IMR-90 (cell line): Measurements from ENCODE around the gene DPH3. TPM values are rescaled to one million over a fixed set of nuclear protein-coding genes. Genes with fewer than 3 reads are reported as not detected.

ENCODE experiments used
- ATAC-seq: fragments of 200-7000 bp; cut with Tn5 transposase; 2 replicates; pipeline ENCODE4 v1.9.1; 2020; ENCODE audit warnings: low read depth, mild to moderate bottlenecking, moderate library complexity
- BruUV-seq: library from RNA; stranded (reverse); fragments of 400-500 nt; replicated peaks from 2 replicates; lab custom pipeline; 2021; lab: Mats Ljungman, UMichigan
- CTCF ChIA-PET: fragments of 300-600 bp; formaldehyde crosslinking; extraction: SDS; loops from one replicate; lab custom pipeline; 2021; ENCODE audit warnings: antibody characterized with exemption; lab: Yijun Ruan, JAX
- POLR2A ChIA-PET: fragments of 300-600 bp; sonication (Branson Sonifier 250); formaldehyde crosslinking; loops from one replicate; lab custom pipeline; 2022; ENCODE audit warnings: antibody characterized with exemption; ENCODE audit not compliant: unreplicated experiment; lab: Charles Lee
- DNase-seq: peaks from one replicate; pipeline ENCODE4 v3.0.0; 2013
- H2AFZ ChIP-seq: replicated peaks from 2 replicates; pipeline ENCODE3; 2013; ENCODE audit warnings: low read length, mild to moderate bottlenecking; ENCODE audit not compliant: poor library complexity
- H2AK5ac ChIP-seq: 2 replicates; pipeline ENCODE4 v1.6.1; 2013; ENCODE audit warnings: low read depth, low read length, inconsistent platforms
- H2AK9ac ChIP-seq: replicated peaks from 2 replicates; pipeline ENCODE3; 2013; ENCODE audit warnings: mild to moderate bottlenecking, low read depth, low read length, moderate library complexity; ENCODE audit not compliant: poor library complexity
- H2BK120ac ChIP-seq: 2 replicates; pipeline ENCODE4 v1.6.1; 2013; ENCODE audit warnings: low read depth, low read length, inconsistent platforms
- H2BK15ac ChIP-seq: 3 replicates; pipeline ENCODE4 v1.6.1; 2013; ENCODE audit warnings: low read depth, low read length, inconsistent platforms
- H2BK20ac ChIP-seq: 2 replicates; pipeline ENCODE4 v1.6.1; 2013; ENCODE audit warnings: low read depth, mild to moderate bottlenecking, inconsistent platforms, low read length, moderate library complexity
- H2BK5ac ChIP-seq: 2 replicates; pipeline ENCODE4 v1.6.1; 2013; ENCODE audit warnings: mild to moderate bottlenecking, low read depth, low read length, inconsistent platforms; ENCODE audit not compliant: poor library complexity, severe bottlenecking
- H3K14ac ChIP-seq: replicated peaks from 2 replicates; pipeline ENCODE4 v1.6.1; 2013; ENCODE audit warnings: low read depth, low read length, inconsistent platforms
- H3K18ac ChIP-seq: 2 replicates; pipeline ENCODE4 v1.6.1; 2013; ENCODE audit warnings: low read depth, low read length, control low read depth
- H3K23ac ChIP-seq: 2 replicates; pipeline ENCODE4 v1.6.1; 2013; ENCODE audit warnings: low read depth, low read length, inconsistent platforms
- H3K27ac ChIP-seq: 2 replicates; pipeline ENCODE4 v1.5.1; 2013; ENCODE audit warnings: mild to moderate bottlenecking, control low read depth, low read length; ENCODE audit not compliant: insufficient read depth
- H3K27me3 ChIP-seq: 2 replicates; pipeline ENCODE4 v1.6.1; 2013; ENCODE audit warnings: low read length; ENCODE audit not compliant: control insufficient read depth, insufficient read depth
- H3K36me3 ChIP-seq: 2 replicates; pipeline ENCODE4 v1.6.1; 2013; ENCODE audit warnings: low read length, mixed read lengths; ENCODE audit not compliant: control insufficient read depth, insufficient read depth
- H3K4ac ChIP-seq: 2 replicates; pipeline ENCODE4 v1.6.1; 2013; ENCODE audit warnings: low read depth, low read length, inconsistent platforms
- H3K4me1 ChIP-seq: 2 replicates; pipeline ENCODE4 v1.6.1; 2013; ENCODE audit warnings: low read length, mixed read lengths; ENCODE audit not compliant: control insufficient read depth, insufficient read depth
- H3K4me2 ChIP-seq: 2 replicates; pipeline ENCODE4 v1.6.1; 2013; ENCODE audit warnings: low read depth, mild to moderate bottlenecking, control low read depth, low read length, moderate library complexity
- H3K4me3 ChIP-seq: 2 replicates; pipeline ENCODE4 v1.5.1; 2013; ENCODE audit warnings: low read depth, mild to moderate bottlenecking, control low read depth, low read length, moderate library complexity; ENCODE audit not compliant: insufficient read depth
- H3K56ac ChIP-seq: 2 replicates; pipeline ENCODE4 v1.6.1; 2013; ENCODE audit warnings: low read length, inconsistent platforms; ENCODE audit not compliant: insufficient read depth; ENCODE audit errors: extremely low read depth
- H3K79me1 ChIP-seq, 2 experiments: 2 replicates each; pipeline ENCODE4 v1.6.1; 2013; ENCODE audit warnings: low read length in 2 of 2, inconsistent platforms in 1 of 2, low read depth in 1 of 2
- H3K9ac ChIP-seq: 2 replicates; pipeline ENCODE4 v1.6.1; 2013; ENCODE audit warnings: low read depth, low read length, control low read depth
- H3K9me1 ChIP-seq: 2 replicates; pipeline ENCODE4 v1.6.1; 2013; ENCODE audit warnings: low read length, inconsistent platforms; ENCODE audit not compliant: insufficient read depth
- H3K9me3 ChIP-seq: 2 replicates; pipeline ENCODE4 v1.6.1; 2013; ENCODE audit warnings: low read length; ENCODE audit not compliant: control insufficient read depth, insufficient read depth
- H4K20me1 ChIP-seq: 2 replicates; pipeline ENCODE4 v1.6.1; 2013; ENCODE audit warnings: low read length, inconsistent platforms; ENCODE audit not compliant: insufficient read depth
- H4K5ac ChIP-seq: 2 replicates; pipeline ENCODE4 v1.6.1; 2013; ENCODE audit warnings: mild to moderate bottlenecking, low read depth, low read length, control low read depth
- H4K8ac ChIP-seq, 2 experiments: 2 replicates each; pipeline ENCODE4 v1.6.1; 2013; ENCODE audit warnings: low read depth in 2 of 2, low read length in 2 of 2, control low read depth in 1 of 2, inconsistent platforms in 1 of 2
- H4K91ac ChIP-seq: 2 replicates; pipeline ENCODE4 v1.6.1; 2013; ENCODE audit warnings: low read depth, low read length, inconsistent platforms; ENCODE audit not compliant: insufficient read depth
- FOS ChIP-seq: fragments of 150-350 bp; IDR thresholded peaks from 2 replicates; pipeline ENCODE4 v1.6.1; 2016; ENCODE audit warnings: low read depth, low read length
- RCOR1 ChIP-seq: IDR thresholded peaks from 2 replicates; pipeline ENCODE4 v1.6.1; 2012; ENCODE audit warnings: mild to moderate bottlenecking, low read length, improper control_type of control experiment; ENCODE audit not compliant: insufficient replicate concordance
- RFX5 ChIP-seq: IDR thresholded peaks from 2 replicates; pipeline ENCODE4 v1.8.0; 2012; ENCODE audit warnings: low read depth, mild to moderate bottlenecking, low read length, moderate library complexity
- SMC3 ChIP-seq: fragments of 150-350 bp; IDR thresholded peaks from 2 replicates; pipeline ENCODE4 v1.6.1; 2016; ENCODE audit warnings: low read depth, mild to moderate bottlenecking, antibody characterized with exemption, low read length, moderate library complexity
- WGBS, 2 experiments: methylation state at CpG; one replicate each; pipeline versions ENCODE4 v1.1.5 to v1.1.7; 2013; ENCODE audit warnings: missing lambda C conversion rate in 2 of 2; ENCODE audit not compliant: insufficient read length in 1 of 2; ENCODE audit errors: extremely low coverage in 2 of 2; 5-methylcytosine and 5-hydroxymethylcytosine counted together
- dilution Hi-C: fragments of 300-500 bp; cut with HindIII; formaldehyde crosslinking; loops from one replicate; pipeline ENCODE4 v1.14.3; 2018; ENCODE audit warnings: low sequenced_read_pairs; ENCODE audit not compliant: unreplicated experiment
- in situ Hi-C: fragments of 300-500 bp; cut with MboI; formaldehyde crosslinking; loops from 3 replicates; pipeline ENCODE4 v1.14.3; 2019; ENCODE audit warnings: low sequenced_read_pairs, inconsistent platforms, mixed read lengths
- intact Hi-C: fragments of 100-400 bp; cut with micrococcal nuclease; formaldehyde crosslinking; loops from 2 replicates; pipeline ENCODE4 v1.10.0; 2022
- polyA plus RNA-seq, 3 experiments: library from polyadenylated mRNA; depleted of rRNA; stranded (reverse); fragments of >200 nt; gene quantifications; 2 replicates each; pipeline ENCODE4 v1.2.3, GENCODE V29; 2012; ENCODE audit warnings: low replicate concordance in 1 of 3
- total RNA-seq: library from RNA; depleted of rRNA; stranded (reverse); fragments of >200 nt; gene quantifications from 2 replicates; pipeline ENCODE4 v1.2.3, GENCODE V29; 2012
- TF ChIP-seq, protein P1 (sequence below): fragments of 150-350 bp; IDR thresholded peaks from 2 replicates; pipeline ENCODE4 v1.6.1; 2017; ENCODE audit warnings: mild to moderate bottlenecking, antibody characterized with exemption, low read length, low read depth
- TF ChIP-seq, protein P2 (sequence below): fragments of 150-350 bp; IDR thresholded peaks from 2 replicates; pipeline ENCODE4 v1.6.1; 2016; ENCODE audit warnings: low read depth, mild to moderate bottlenecking, low read length, moderate library complexity, borderline replicate concordance

Gene DPH3
- total and polyA plus RNA-seq, 2 of the 4 experiments (the other 2 are of a cell fraction) = 12.9 to 32.1 TPM

DNA sequence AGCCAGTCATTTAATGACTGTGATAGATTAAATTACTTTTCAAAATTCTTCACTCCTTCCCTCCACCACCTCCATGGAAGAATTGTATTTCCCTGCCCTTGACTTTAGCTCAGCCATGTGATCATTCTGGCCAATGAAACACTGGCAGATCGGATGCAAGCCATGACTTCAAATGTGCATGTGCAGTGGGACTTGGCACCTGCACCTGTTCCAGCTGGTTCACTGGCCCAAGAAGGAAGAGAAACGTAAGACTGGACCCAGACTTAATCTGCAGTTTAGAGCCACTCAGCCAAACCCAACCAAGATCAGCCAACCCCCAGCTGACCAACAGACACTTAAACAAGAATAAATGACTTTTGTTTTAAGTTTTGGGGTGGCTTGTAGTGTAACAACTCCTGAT, 11.8 kb downstream of the DPH3 start:
- Histone ChIP-seq H2BK15ac (no peak overlapping the region), H4K8ac (no peak overlapping the region), H3K9me1 (no peaks in the 10 kb centered on the region), H3K4me3 (no peak overlapping the region), H4K5ac (no peak overlapping the region), H3K4ac (no peak overlapping the region), H3K4me2 (no peak overlapping the region), H3K9me3 (no peaks in the 10 kb centered on the region), H2AK5ac (no peak overlapping the region), H4K20me1 (no peaks in the 10 kb centered on the region), H2BK120ac (no peak overlapping the region), H3K36me3 (no peaks in the 10 kb centered on the region; the same call in 1 of the 2 replicates), H3K14ac (no peak overlapping the region), H4K91ac (no peak overlapping the region), H2AK9ac (no peak overlapping the region), H2BK5ac (no peak overlapping the region), H3K23ac (no peak overlapping the region), H3K27me3 (no peaks in the 10 kb centered on the region), H3K18ac (no peak overlapping the region), H2BK20ac (no peak overlapping the region), H3K56ac (no peak overlapping the region), H2AFZ (no peak overlapping the region), H3K9ac (no peak overlapping the region), H3K79me1 (peaks cover 3 to 4% of the 10 kb centered on the region in 2 experiments; a peak in 2 of 4 replicates), H3K4me1 (no peaks in the 10 kb centered on the region), H3K27ac (no peak overlapping the region)
- ATAC-seq (no peak), DNase-seq (no peak)
- intact Hi-C loops (no loop called here), dilution Hi-C loops (no loop called here), in situ Hi-C loops (loop anchor here (5.0 kb wide), 1 partner anchor 431 kb away; no protein-coding TSS in a partner anchor)
- TF ChIP-seq, protein P1, sequence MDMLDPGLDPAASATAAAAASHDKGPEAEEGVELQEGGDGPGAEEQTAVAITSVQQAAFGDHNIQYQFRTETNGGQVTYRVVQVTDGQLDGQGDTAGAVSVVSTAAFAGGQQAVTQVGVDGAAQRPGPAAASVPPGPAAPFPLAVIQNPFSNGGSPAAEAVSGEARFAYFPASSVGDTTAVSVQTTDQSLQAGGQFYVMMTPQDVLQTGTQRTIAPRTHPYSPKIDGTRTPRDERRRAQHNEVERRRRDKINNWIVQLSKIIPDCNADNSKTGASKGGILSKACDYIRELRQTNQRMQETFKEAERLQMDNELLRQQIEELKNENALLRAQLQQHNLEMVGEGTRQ = no peak; the same call in 1 of the 2 replicates
- TF ChIP-seq SMC3 = no peak
- TF ChIP-seq, protein P2, sequence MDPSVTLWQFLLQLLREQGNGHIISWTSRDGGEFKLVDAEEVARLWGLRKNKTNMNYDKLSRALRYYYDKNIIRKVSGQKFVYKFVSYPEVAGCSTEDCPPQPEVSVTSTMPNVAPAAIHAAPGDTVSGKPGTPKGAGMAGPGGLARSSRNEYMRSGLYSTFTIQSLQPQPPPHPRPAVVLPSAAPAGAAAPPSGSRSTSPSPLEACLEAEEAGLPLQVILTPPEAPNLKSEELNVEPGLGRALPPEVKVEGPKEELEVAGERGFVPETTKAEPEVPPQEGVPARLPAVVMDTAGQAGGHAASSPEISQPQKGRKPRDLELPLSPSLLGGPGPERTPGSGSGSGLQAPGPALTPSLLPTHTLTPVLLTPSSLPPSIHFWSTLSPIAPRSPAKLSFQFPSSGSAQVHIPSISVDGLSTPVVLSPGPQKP = no peak
- TF ChIP-seq RFX5 = no peak
- no peak for TF ChIP-seq FOS
- TF ChIP-seq RCOR1 = no peak
- no CpG with 5 or more reads among the region's 2 CpGs for WGBS, 2 experiments
- POLR2A ChIA-PET = no interaction called here
- CTCF ChIA-PET = interaction anchor here (0.6 kb wide), 1 partner anchor 22 kb away, joined by 3 read pairs; no protein-coding TSS in a partner anchor
- BruUV-seq = no TSS peak
